ENCODE results near the gene VTI1A. TPM values are rescaled to one million over a fixed set of nuclear protein-coding genes. Genes with fewer than 3 reads are reported as not detected.

The VTI1A gene
- total and polyA plus RNA-seq, 4 donors: 5.5 to 26.9 (median 13.1) TPM

DNA sequence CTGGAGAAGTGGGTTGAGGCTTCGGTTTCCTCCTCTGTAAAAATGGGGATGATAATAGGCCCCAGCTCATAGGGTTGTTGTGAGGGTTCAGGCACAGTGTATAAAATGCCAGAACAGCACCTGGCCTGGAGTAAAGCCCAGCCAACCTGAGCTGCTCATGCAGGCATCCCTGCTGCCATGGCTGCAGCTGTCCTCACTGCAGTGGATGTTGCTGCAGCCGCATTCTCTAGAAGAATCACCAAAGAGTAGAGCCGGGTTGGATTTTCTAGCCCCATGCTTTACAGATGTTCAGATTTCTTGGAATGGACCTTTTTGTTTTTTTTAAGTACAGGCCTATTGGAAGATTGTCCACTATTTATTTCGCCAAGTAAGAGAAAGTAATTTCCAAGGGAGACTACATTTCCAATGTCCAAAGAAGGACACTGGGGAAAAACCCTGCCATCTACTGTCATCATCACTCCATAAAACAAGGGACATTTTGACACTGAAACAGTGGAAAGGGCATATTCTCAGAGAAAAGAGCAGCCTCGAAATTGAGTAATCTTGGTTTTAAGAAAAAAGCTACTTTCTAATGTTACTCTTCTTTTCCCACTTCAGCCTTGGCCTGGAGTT lies 355.5 kb downstream of the VTI1A start:
- no peaks in the 10 kb centered on the region for H3K9me3 ChIP-seq (ENCODE audit: control insufficient read depth in 4 of 4, low read length in 3 of 4)
- no peak for TF ChIP-seq SP1 (IDR thresholded peaks at IDR 0.05)
- no peak for TF ChIP-seq HNF4G (IDR thresholded peaks at IDR 0.05)
- TF ChIP-seq, protein P1, sequence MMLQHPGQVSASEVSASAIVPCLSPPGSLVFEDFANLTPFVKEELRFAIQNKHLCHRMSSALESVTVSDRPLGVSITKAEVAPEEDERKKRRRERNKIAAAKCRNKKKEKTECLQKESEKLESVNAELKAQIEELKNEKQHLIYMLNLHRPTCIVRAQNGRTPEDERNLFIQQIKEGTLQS (IDR thresholded peaks at IDR 0.05): no peak
- TF ChIP-seq TAF1 (conservative IDR thresholded peaks at IDR 0.05): no peak
- no peak for TF ChIP-seq EGR1 (IDR thresholded peaks at IDR 0.05; ENCODE audit: low read depth in 2 of 2)
- TF ChIP-seq GABPA (IDR thresholded peaks at IDR 0.05 in 1 of 2, conservative IDR thresholded peaks at IDR 0.05 in 1 of 2): no peak
- no peaks in the 10 kb centered on the region for H3K36me3 ChIP-seq (ENCODE audit: control insufficient read depth in 4 of 4, insufficient read depth in 3 of 4, low read depth in 1 of 4, low read length in 3 of 4)
- no peak overlapping the region for H3K4me3 ChIP-seq (ENCODE audit: low read depth in 1 of 3, low read length in 3 of 3)
- H3K9ac ChIP-seq (ENCODE audit: low read depth in 1 of 2, low read length in 2 of 2): no peak overlapping the region
- H3K27me3 ChIP-seq (ENCODE audit: control insufficient read depth in 4 of 4, insufficient read depth in 4 of 4, low read length in 3 of 4): no peaks in the 10 kb centered on the region
- H3K4me1 ChIP-seq (ENCODE audit: control insufficient read depth in 4 of 4, insufficient read depth in 4 of 4, low read length in 3 of 4): peaks cover 0 to 3% (median 1%) of the 10 kb centered on the region in 4 donors
- no peak overlapping the region for H3K27ac ChIP-seq (ENCODE audit: low read depth in 1 of 2, low read length in 2 of 2)
- 94% methylated on average over 5 of the region's 5 CpGs for WGBS
- no peak for DNase-seq (ENCODE audit: low spot score)

DNA sequence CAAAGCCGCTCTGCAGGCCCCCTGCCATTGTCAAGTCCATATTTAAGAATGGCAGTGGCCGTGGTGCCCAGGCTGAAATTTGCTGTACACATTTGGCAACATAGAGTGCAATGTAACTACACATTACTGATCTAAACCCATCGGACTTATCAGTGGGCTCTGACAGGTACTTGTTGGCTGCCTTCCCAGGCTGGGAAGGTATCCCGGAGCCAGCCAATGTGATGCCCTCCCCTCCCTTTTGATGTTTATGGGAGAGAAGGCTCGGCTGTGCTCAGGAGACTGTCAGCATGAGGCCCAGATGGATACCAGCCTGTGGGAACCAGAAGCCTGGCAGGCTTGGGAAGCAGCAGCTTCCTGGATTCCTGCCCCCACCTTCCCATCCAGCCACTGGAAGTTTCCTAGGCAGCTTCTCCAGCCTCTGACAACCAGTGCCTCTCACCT lies 357.0 kb downstream of the VTI1A start:
- peak in 1 of 2 donors; percentile 27 for TF ChIP-seq RAD21 (IDR thresholded peaks at IDR 0.05)
- TF ChIP-seq RXRA (IDR thresholded peaks at IDR 0.05): no peak
- TF ChIP-seq JUND (IDR thresholded peaks at IDR 0.05): no peak
- TF ChIP-seq YY1 (IDR thresholded peaks at IDR 0.05): peak; percentile 5
- TF ChIP-seq TAF1 (conservative IDR thresholded peaks at IDR 0.05): no peak
- no peak for TF ChIP-seq GABPA (IDR thresholded peaks at IDR 0.05 in 1 of 2, conservative IDR thresholded peaks at IDR 0.05 in 1 of 2)
- H3K4me3 ChIP-seq (ENCODE audit: low read depth in 1 of 3, low read length in 3 of 3): no peak overlapping the region
- H3K27ac ChIP-seq (ENCODE audit: low read depth in 1 of 2, low read length in 2 of 2): peak overlapping the region; percentile 45 to 51
- no peak for DNase-seq (ENCODE audit: low spot score)
- H3K4me1 ChIP-seq (ENCODE audit: control insufficient read depth in 4 of 4, insufficient read depth in 4 of 4, low read length in 3 of 4): peaks cover 0 to 3% (median 1%) of the 10 kb centered on the region in 4 donors
- no peak overlapping the region for H3K9ac ChIP-seq (ENCODE audit: low read depth in 1 of 2, low read length in 2 of 2)
- H3K9me3 ChIP-seq (ENCODE audit: control insufficient read depth in 4 of 4, low read length in 3 of 4): no peaks in the 10 kb centered on the region
- WGBS: 46% methylated on average over 5 of the region's 5 CpGs
- H3K36me3 ChIP-seq (ENCODE audit: control insufficient read depth in 4 of 4, insufficient read depth in 3 of 4, low read depth in 1 of 4, low read length in 3 of 4): no peaks in the 10 kb centered on the region
- H3K27me3 ChIP-seq (ENCODE audit: control insufficient read depth in 4 of 4, insufficient read depth in 4 of 4, low read length in 3 of 4): no peaks in the 10 kb centered on the region

DNA sequence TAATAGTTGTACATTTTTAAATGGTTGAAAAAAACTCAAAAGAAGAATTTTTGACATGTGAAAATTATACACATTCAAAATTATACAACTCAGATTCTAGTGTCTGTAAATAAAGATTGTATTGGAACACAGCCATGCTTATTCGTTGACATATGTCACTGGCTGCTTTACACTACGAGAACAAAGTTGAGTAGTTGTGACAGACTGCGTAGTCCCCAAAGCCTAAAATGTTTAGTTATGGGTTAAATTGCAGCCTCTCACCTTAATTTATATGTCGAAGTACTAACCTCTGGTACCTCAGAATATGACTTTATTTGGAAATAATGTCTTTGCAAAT lies 358.2 kb downstream of the VTI1A start:
- no peaks in the 10 kb centered on the region for H3K9me3 ChIP-seq (ENCODE audit: control insufficient read depth in 4 of 4, low read length in 3 of 4)
- H3K4me1 ChIP-seq (ENCODE audit: control insufficient read depth in 4 of 4, insufficient read depth in 4 of 4, low read length in 3 of 4): peaks cover 0 to 3% (median 1%) of the 10 kb centered on the region in 4 donors
- H3K4me3 ChIP-seq (ENCODE audit: low read depth in 1 of 3, low read length in 3 of 3): no peak overlapping the region
- no peaks in the 10 kb centered on the region for H3K27me3 ChIP-seq (ENCODE audit: control insufficient read depth in 4 of 4, insufficient read depth in 4 of 4, low read length in 3 of 4)
- H3K9ac ChIP-seq (ENCODE audit: low read depth in 1 of 2, low read length in 2 of 2): no peak overlapping the region
- DNase-seq (ENCODE audit: low spot score): no peak
- no peak for TF ChIP-seq GABPA (IDR thresholded peaks at IDR 0.05 in 1 of 2, conservative IDR thresholded peaks at IDR 0.05 in 1 of 2)
- TF ChIP-seq, protein P2, sequence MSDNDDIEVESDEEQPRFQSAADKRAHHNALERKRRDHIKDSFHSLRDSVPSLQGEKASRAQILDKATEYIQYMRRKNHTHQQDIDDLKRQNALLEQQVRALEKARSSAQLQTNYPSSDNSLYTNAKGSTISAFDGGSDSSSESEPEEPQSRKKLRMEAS (IDR thresholded peaks at IDR 0.05): no peak
- TF ChIP-seq RAD21 (IDR thresholded peaks at IDR 0.05): no peak
- no peak for TF ChIP-seq RXRA (IDR thresholded peaks at IDR 0.05)
- TF ChIP-seq JUND (IDR thresholded peaks at IDR 0.05): no peak
- no peak for TF ChIP-seq TAF1 (conservative IDR thresholded peaks at IDR 0.05)
- TF ChIP-seq NR2F2 (IDR thresholded peaks at IDR 0.05): no peak
- TF ChIP-seq, protein P3, sequence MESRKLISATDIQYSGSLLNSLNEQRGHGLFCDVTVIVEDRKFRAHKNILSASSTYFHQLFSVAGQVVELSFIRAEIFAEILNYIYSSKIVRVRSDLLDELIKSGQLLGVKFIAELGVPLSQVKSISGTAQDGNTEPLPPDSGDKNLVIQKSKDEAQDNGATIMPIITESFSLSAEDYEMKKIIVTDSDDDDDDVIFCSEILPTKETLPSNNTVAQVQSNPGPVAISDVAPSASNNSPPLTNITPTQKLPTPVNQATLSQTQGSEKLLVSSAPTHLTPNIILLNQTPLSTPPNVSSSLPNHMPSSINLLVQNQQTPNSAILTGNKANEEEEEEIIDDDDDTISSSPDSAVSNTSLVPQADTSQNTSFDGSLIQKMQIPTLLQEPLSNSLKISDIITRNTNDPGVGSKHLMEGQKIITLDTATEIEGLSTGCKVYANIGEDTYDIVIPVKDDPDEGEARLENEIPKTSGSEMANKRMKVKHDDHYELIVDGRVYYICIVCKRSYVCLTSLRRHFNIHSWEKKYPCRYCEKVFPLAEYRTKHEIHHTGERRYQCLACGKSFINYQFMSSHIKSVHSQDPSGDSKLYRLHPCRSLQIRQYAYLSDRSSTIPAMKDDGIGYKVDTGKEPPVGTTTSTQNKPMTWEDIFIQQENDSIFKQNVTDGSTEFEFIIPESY (IDR thresholded peaks at IDR 0.05): no peak
- TF ChIP-seq YY1 (IDR thresholded peaks at IDR 0.05): no peak
- no peak for TF ChIP-seq HNF4A (conservative IDR thresholded peaks at IDR 0.05)
- TF ChIP-seq, protein P1 (IDR thresholded peaks at IDR 0.05): no peak
- TF ChIP-seq SP1 (IDR thresholded peaks at IDR 0.05): no peak
- TF ChIP-seq, protein P4, sequence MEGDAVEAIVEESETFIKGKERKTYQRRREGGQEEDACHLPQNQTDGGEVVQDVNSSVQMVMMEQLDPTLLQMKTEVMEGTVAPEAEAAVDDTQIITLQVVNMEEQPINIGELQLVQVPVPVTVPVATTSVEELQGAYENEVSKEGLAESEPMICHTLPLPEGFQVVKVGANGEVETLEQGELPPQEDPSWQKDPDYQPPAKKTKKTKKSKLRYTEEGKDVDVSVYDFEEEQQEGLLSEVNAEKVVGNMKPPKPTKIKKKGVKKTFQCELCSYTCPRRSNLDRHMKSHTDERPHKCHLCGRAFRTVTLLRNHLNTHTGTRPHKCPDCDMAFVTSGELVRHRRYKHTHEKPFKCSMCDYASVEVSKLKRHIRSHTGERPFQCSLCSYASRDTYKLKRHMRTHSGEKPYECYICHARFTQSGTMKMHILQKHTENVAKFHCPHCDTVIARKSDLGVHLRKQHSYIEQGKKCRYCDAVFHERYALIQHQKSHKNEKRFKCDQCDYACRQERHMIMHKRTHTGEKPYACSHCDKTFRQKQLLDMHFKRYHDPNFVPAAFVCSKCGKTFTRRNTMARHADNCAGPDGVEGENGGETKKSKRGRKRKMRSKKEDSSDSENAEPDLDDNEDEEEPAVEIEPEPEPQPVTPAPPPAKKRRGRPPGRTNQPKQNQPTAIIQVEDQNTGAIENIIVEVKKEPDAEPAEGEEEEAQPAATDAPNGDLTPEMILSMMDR (IDR thresholded peaks at IDR 0.05; ENCODE audit: low read depth, low read length, missing input control): no peak
- TF ChIP-seq, protein P5, sequence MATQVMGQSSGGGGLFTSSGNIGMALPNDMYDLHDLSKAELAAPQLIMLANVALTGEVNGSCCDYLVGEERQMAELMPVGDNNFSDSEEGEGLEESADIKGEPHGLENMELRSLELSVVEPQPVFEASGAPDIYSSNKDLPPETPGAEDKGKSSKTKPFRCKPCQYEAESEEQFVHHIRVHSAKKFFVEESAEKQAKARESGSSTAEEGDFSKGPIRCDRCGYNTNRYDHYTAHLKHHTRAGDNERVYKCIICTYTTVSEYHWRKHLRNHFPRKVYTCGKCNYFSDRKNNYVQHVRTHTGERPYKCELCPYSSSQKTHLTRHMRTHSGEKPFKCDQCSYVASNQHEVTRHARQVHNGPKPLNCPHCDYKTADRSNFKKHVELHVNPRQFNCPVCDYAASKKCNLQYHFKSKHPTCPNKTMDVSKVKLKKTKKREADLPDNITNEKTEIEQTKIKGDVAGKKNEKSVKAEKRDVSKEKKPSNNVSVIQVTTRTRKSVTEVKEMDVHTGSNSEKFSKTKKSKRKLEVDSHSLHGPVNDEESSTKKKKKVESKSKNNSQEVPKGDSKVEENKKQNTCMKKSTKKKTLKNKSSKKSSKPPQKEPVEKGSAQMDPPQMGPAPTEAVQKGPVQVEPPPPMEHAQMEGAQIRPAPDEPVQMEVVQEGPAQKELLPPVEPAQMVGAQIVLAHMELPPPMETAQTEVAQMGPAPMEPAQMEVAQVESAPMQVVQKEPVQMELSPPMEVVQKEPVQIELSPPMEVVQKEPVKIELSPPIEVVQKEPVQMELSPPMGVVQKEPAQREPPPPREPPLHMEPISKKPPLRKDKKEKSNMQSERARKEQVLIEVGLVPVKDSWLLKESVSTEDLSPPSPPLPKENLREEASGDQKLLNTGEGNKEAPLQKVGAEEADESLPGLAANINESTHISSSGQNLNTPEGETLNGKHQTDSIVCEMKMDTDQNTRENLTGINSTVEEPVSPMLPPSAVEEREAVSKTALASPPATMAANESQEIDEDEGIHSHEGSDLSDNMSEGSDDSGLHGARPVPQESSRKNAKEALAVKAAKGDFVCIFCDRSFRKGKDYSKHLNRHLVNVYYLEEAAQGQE (IDR thresholded peaks at IDR 0.05): no peak
- WGBS: 90% methylated on average over 4 of the region's 4 CpGs
- H3K27ac ChIP-seq (ENCODE audit: low read depth in 1 of 2, low read length in 2 of 2): no peak overlapping the region
- H3K36me3 ChIP-seq (ENCODE audit: control insufficient read depth in 4 of 4, insufficient read depth in 3 of 4, low read depth in 1 of 4, low read length in 3 of 4): no peaks in the 10 kb centered on the region

Data from liver (tissue), 9 donors.